GM23338 (cell line): ENCODE data around the gene RNF31. TPM values are rescaled to one million over a fixed set of nuclear protein-coding genes. Genes with fewer than 3 reads are reported as not detected.

ENCODE experiments used
- ATAC-seq: fragments of 200-7000 bp; cut with Tn5 transposase; 3 replicates; pipeline ENCODE4 v1.9.1; 2020
- DNase-seq: peaks from one replicate; pipeline ENCODE4 v3.0.0-alpha.2; 2015; ENCODE audit warnings: low spot score
- H2AFZ ChIP-seq: fragments of 200-600 bp; sonication (generic); 2 replicates; pipeline ENCODE4 v1.8.0; 2016; ENCODE audit warnings: antibody characterized with exemption, mild to moderate bottlenecking, moderate library complexity
- H3F3A ChIP-seq: fragments of 200-600 bp; sonication (generic); replicated peaks from 2 replicates; pipeline ENCODE4 v1.8.0; 2017; ENCODE audit warnings: antibody characterized with exemption, mixed run types, low read depth
- H3K27ac ChIP-seq: fragments of 200-600 bp; sonication (generic); 2 replicates; pipeline ENCODE4 v1.6.1; 2016; ENCODE audit warnings: low read depth
- H3K27me3 ChIP-seq: fragments of 200-600 bp; sonication (generic); 2 replicates; pipeline ENCODE4 v1.8.0; 2016; ENCODE audit warnings: mild to moderate bottlenecking, mixed run types, moderate library complexity; ENCODE audit not compliant: insufficient read depth
- H3K36me3 ChIP-seq: fragments of 200-600 bp; sonication (generic); 2 replicates; pipeline ENCODE4 v1.8.0; 2016; ENCODE audit warnings: mild to moderate bottlenecking; ENCODE audit not compliant: insufficient read depth
- H3K4me1 ChIP-seq: fragments of 200-600 bp; sonication (generic); 2 replicates; pipeline ENCODE4 v1.8.0; 2016; ENCODE audit warnings: mild to moderate bottlenecking, moderate library complexity; ENCODE audit not compliant: insufficient read depth
- H3K4me2 ChIP-seq: fragments of 200-600 bp; sonication (generic); 2 replicates; pipeline ENCODE4 v1.7.1; 2017; ENCODE audit warnings: mixed run types
- H3K4me3 ChIP-seq: fragments of 200-600 bp; sonication (generic); 2 replicates; pipeline ENCODE4 v1.6.1; 2016; ENCODE audit warnings: mixed run types
- H3K79me2 ChIP-seq: fragments of 200-600 bp; sonication (generic); replicated peaks from 2 replicates; pipeline ENCODE4 v1.8.0; 2017; ENCODE audit warnings: mild to moderate bottlenecking; ENCODE audit not compliant: insufficient read depth
- H3K9me2 ChIP-seq: fragments of 200-600 bp; sonication (generic); 2 replicates; pipeline ENCODE4 v1.8.0; 2017; ENCODE audit not compliant: insufficient read depth
- H4K20me1 ChIP-seq: fragments of 200-600 bp; sonication (generic); replicated peaks from 2 replicates; pipeline ENCODE4 v1.8.0; 2017; ENCODE audit warnings: mild to moderate bottlenecking; ENCODE audit not compliant: insufficient read depth
- H3K27ac Mint-ChIP-seq: 2 replicates; pipeline ENCODE4 v1.8.0; 2020; ENCODE audit warnings: inconsistent platforms, mild to moderate bottlenecking, moderate library complexity, mixed read lengths
- H3K27me3 Mint-ChIP-seq: 3 replicates; pipeline ENCODE4 v1.8.0; 2022; ENCODE audit warnings: low read depth, mild to moderate bottlenecking, moderate library complexity, mixed read lengths, inconsistent platforms; ENCODE audit not compliant: insufficient read depth, poor library complexity
- H3K36me3 Mint-ChIP-seq: 3 replicates; pipeline ENCODE4 v1.8.0; 2021; ENCODE audit warnings: low read depth, mild to moderate bottlenecking, inconsistent platforms, moderate library complexity, mixed read lengths
- H3K4me1 Mint-ChIP-seq: 3 replicates; pipeline ENCODE4 v1.8.0; 2020; ENCODE audit warnings: mild to moderate bottlenecking, inconsistent platforms, mixed read lengths
- H3K4me3 Mint-ChIP-seq: 3 replicates; pipeline ENCODE4 v1.8.0; 2021; ENCODE audit warnings: moderate library complexity, mild to moderate bottlenecking, inconsistent platforms, mixed read lengths
- H3K9me3 Mint-ChIP-seq: 3 replicates; pipeline ENCODE4 v1.8.0; 2020; ENCODE audit warnings: moderate library complexity, mild to moderate bottlenecking, inconsistent platforms, mixed read lengths
- CREB1 ChIP-seq: fragments of 250-450 bp; sonication (Bioruptor Pico); IDR thresholded peaks from 2 replicates; pipeline ENCODE4 v1.5.0; 2020; ENCODE audit warnings: low read depth, mild to moderate bottlenecking, moderate library complexity
- CTCF ChIP-seq, 2 experiments: fragments of 200-600 bp in 1 of 2; sonication (generic) in 1 of 2; conservative IDR thresholded peaks; 2 replicates each; pipeline versions ENCODE4 v1.5.1 to v1.6.1; 2016 to 2017; ENCODE audit warnings: antibody characterized with exemption in 2 of 2, low read depth in 2 of 2, mild to moderate bottlenecking in 2 of 2, moderate library complexity in 1 of 2
- ETS1 ChIP-seq: IDR thresholded peaks from 2 replicates; pipeline ENCODE4 v1.6.1; 2016; ENCODE audit warnings: antibody characterized with exemption
- EZH2 ChIP-seq: fragments of 200-600 bp; sonication (generic); IDR thresholded peaks from one replicate; pipeline ENCODE4 v1.8.0; 2017; ENCODE audit warnings: antibody characterized with exemption, mild to moderate bottlenecking, low read depth; ENCODE audit not compliant: unreplicated experiment
- EZH2phosphoT487 ChIP-seq: fragments of 200-600 bp; sonication (generic); IDR thresholded peaks from one replicate; pipeline ENCODE4 v1.8.1; 2018; ENCODE audit warnings: antibody characterized with exemption; ENCODE audit not compliant: unreplicated experiment
- JUNB ChIP-seq: IDR thresholded peaks from one replicate; pipeline ENCODE4 v1.6.1; 2016; ENCODE audit warnings: antibody characterized with exemption; ENCODE audit not compliant: unreplicated experiment
- NANOG ChIP-seq: IDR thresholded peaks from 2 replicates; pipeline ENCODE4 v1.6.1; 2016; ENCODE audit warnings: antibody characterized with exemption, borderline replicate concordance
- POLR2AphosphoS5 ChIP-seq: IDR thresholded peaks from 2 replicates; pipeline ENCODE4 v1.6.1; 2016; ENCODE audit warnings: antibody characterized with exemption, low read depth
- REST ChIP-seq: IDR thresholded peaks from one replicate; pipeline ENCODE4 v1.6.1; 2018; ENCODE audit warnings: antibody characterized with exemption; ENCODE audit not compliant: unreplicated experiment
- STAT1 ChIP-seq: IDR thresholded peaks from one replicate; pipeline ENCODE4 v1.6.1; 2016; ENCODE audit warnings: antibody characterized with exemption; ENCODE audit not compliant: unreplicated experiment
- ZNF114 ChIP-seq: fragments of 250-450 bp; sonication (Bioruptor Pico); IDR thresholded peaks from 2 replicates; pipeline ENCODE4 v1.5.0; 2020; ENCODE audit warnings: mild to moderate bottlenecking, moderate library complexity
- ZNF331 ChIP-seq: fragments of 250-450 bp; sonication (Bioruptor Pico); IDR thresholded peaks from 2 replicates; pipeline ENCODE4 v1.5.0; 2020; ENCODE audit warnings: low read depth, mild to moderate bottlenecking, moderate library complexity
- ZNF462 ChIP-seq: fragments of 250-450 bp; sonication (Bioruptor Pico); IDR thresholded peaks from 2 replicates; pipeline ENCODE4 v1.5.0; 2020; ENCODE audit warnings: mild to moderate bottlenecking, moderate library complexity
- polyA plus RNA-seq: library from polyadenylated mRNA; unstranded; fragments of >200 nt; fragmentation: Nextera tagmentation; extraction: Ambion mirVana; gene quantifications from 2 replicates; pipeline ENCODE4 v1.2.1, GENCODE V29; 2016
- total RNA-seq: library from RNA; depleted of rRNA; stranded (reverse); fragments of >200 nt; shearing (Covaris generic); gene quantifications from 2 replicates; pipeline ENCODE4 v1.2.3, GENCODE V29; 2014

The RNF31 gene
- total and polyA plus RNA-seq, 2 experiments from 2014 or later = 54.8 to 87.4 TPM

- Histone ChIP-seq H3K79me2 (no peaks in the 10 kb centered on the region), H3F3A (peaks cover 12% of the 10 kb centered on the region; the same call in 1 of the 2 replicates), H3K4me1 (peaks cover 11% of the 10 kb centered on the region), H3K9me2 (no peaks in the 10 kb centered on the region), H3K27ac (no peak overlapping the region), H2AFZ (no peak overlapping the region), H3K4me2 (no peak overlapping the region), H3K27me3 (no peaks in the 10 kb centered on the region), H3K4me3 (no peak overlapping the region), H4K20me1 (peaks cover 7% of the 10 kb centered on the region; the same call in 1 of the 2 replicates), H3K36me3 (peaks cover 10% of the 10 kb centered on the region; the same call in 1 of the 2 replicates)
- Mint-ChIP-seq H3K36me3 (peaks cover 59% of the 10 kb centered on the region), H3K27me3 (peaks cover 4% of the 10 kb centered on the region), H3K9me3 (no peaks in the 10 kb centered on the region), H3K4me3 (no peak overlapping the region), H3K27ac (no peak overlapping the region), H3K4me1 (peaks cover 9% of the 10 kb centered on the region)
- DNase-seq (no peak), ATAC-seq (no peak)
- TF ChIP-seq REST (no peak), JUNB (no peak), ZNF331 (CRISPR knock-in tag) (no peak), EZH2 (no peak), ETS1 (no peak), CREB1 (CRISPR knock-in tag) (no peak), EZH2phosphoT487 (no peak), ZNF114 (CRISPR knock-in tag) (no peak), NANOG (no peak), CTCF (conservative IDR thresholded peaks at IDR 0.05; ENCODE audit: low read depth in 2 of 2) (no peak), STAT1 (no peak), POLR2AphosphoS5 (no peak), ZNF462 (no peak)
Measured at GRCh38 chr14:24159777-24160498, 12.6 kb downstream of the RNF31 start.
